ENCODE measurements around the gene CTCF.
"Not testable (repeated sequence)": the region's sequence is repeated elsewhere in the genome, so short reads cannot be mapped to it uniquely, and the experiment has no call there.

CTCF gene, protein sequence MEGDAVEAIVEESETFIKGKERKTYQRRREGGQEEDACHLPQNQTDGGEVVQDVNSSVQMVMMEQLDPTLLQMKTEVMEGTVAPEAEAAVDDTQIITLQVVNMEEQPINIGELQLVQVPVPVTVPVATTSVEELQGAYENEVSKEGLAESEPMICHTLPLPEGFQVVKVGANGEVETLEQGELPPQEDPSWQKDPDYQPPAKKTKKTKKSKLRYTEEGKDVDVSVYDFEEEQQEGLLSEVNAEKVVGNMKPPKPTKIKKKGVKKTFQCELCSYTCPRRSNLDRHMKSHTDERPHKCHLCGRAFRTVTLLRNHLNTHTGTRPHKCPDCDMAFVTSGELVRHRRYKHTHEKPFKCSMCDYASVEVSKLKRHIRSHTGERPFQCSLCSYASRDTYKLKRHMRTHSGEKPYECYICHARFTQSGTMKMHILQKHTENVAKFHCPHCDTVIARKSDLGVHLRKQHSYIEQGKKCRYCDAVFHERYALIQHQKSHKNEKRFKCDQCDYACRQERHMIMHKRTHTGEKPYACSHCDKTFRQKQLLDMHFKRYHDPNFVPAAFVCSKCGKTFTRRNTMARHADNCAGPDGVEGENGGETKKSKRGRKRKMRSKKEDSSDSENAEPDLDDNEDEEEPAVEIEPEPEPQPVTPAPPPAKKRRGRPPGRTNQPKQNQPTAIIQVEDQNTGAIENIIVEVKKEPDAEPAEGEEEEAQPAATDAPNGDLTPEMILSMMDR

DNA sequence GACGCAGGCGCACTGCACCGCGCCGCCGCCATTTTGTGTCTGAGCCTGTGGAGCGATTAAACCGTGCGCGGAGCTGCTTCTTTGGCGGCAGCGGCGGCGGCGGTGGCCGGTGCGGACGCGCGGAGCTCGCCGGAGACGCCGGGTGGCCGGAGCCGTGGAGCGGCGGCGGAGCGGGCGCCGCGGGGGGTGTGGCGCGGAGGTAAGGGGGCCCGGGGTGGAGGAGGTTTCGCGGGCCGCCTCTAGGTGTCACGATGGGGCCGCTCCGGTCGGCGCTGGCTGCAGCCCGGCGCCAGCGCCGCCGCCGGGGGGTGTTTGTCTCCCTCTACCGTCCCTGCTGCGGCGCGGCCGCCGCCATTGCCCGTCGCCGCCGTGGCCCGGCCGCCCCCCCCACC lies at the start of gene CTCF:
Gene CTCF, plus strand, starts transcription at position 1 of the 392 bp plus-strand sequence. CDS start 48,307 bp downstream, outside the sequence.
- peak in 44 of 56 donors; percentile 43 to 93 (median 81) for DNase-seq

DNA sequence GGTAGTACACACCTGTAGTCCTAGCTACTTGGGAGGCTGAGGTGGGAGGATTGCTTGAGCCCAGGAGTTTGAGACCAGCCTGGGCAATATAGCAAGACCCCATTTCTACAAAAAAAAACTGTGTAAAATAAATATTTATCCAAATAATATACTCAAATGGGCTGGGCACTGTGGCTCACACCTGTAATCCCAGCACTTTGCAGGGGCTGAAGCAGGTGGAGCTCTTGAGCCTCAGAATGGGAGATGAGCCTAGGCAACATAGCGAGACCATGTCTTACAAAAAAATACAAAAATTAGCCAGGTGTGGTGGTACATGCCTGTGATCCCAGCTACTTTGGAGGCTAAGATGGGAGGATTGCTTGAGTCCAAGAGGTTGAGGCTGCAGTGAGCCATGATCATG lies 48.4 kb upstream of the CTCF start:
- not testable (repeated sequence) for DNase-seq

DNA sequence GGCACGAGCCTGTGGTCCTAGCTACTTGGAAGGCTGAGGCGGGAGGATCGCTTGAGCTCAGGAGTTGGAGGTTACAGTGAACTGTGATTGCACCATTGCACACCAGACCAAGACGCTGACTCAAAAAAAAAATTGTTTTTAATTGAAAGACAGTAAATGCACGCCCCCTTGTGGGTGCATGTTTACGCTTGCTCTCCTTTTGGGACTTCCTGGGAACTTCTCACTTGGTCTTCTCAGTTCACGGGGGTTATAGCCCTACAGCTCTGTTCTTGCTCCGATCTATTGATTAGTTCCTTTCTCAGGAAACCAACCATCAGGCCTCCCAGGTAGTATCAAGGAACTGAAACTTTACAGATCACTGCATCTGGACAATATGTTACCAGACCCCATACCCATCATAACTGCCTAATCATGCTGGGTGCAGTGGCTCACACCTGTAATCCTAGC lies 47.9 kb upstream of the CTCF start:
- peak in 20 of 56 donors; percentile 11 to 74 (median 28) for DNase-seq

DNA sequence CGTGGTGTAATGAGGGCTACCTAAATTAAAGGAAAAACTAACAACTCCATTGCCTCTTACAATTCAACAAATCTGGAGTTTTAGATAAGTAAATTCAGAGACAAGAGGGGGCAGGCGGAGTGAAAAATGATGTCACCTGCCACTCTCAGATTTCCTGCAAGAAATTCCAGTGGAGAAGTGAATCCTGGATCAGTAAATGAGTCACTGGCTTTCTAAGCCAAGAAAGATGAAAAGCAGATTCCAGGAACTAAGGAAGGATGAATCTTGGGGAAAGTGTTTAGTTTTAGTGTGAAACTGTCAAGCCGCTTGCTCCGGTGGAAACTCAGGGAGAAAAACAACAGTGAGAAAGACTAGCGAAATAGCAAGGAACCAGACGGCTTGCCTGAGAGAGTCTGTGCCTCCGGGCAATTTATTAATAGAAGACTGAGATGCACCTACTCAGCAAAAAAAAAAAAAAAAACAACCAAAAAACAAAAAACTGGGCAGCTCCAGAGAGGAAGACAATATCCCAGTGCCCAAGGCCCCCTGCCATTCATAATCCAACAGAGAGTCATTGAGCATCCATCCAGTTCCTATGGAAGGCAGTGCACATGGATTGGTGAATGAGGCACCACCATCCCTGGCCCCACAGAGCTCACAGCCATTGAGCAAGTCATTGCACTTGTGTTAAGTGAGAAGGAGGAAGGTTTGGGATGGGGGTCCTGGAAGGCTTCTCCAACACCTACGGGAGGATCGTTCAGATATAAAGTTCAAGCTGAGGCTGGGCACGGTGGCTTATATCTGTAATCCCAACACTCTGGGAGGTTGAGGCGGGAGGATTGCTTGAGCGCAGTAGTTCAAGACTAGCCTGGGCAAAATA lies 45.8 kb upstream of the CTCF start:
- no peak for DNase-seq

DNA sequence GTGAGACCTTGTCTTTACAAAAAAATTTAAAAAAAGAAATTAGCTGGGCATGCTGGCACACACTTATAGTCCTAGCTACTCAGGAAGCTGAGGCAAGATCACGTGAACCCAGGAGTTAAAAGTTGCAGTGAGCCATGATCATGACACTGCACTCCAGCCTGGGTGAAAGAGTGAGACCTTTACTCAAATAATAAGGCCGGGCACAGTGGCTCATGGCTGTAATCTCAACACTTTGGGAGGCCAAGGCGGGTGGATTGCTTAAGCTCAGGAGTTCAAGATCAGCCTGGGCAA lies 45.2 kb upstream of the CTCF start:
- DNase-seq: no peak

DNA sequence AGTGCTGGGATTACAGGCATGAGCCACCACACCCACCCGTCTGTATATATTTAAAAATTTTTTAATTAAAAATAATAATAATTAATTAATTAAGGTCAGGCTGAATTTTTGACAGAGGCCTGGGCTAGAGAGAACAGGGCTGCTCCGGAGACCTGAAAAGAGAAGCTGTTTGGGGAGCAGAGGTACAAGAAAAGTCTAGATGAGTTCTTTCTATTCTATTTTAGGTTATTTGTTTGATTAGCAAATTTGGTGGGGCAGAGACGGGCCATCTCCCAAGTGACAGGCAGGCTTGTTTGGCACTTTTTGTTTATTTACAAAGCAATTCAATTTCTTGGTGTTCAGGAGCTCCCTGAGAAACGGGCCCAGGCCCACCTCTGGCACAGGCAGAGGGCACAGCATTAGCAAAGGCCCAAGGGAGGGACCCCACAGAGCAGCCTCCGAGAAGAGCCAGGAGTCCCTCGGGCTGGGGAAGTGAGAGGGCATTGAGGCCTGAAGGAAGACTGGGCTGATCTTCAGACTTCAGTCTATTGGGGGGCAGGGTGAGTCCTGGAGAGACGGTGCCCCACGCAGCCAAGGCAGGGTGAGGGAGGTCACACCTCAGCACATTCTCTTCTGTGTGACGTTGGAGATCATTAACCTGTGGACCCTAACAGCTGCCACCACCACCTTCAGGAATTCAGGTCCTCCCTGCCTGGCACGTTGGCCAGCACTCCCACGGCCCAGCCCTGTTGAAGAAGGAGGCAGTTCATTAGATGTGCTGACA lies 44.5 kb upstream of the CTCF start:
- no peak for DNase-seq

DNA sequence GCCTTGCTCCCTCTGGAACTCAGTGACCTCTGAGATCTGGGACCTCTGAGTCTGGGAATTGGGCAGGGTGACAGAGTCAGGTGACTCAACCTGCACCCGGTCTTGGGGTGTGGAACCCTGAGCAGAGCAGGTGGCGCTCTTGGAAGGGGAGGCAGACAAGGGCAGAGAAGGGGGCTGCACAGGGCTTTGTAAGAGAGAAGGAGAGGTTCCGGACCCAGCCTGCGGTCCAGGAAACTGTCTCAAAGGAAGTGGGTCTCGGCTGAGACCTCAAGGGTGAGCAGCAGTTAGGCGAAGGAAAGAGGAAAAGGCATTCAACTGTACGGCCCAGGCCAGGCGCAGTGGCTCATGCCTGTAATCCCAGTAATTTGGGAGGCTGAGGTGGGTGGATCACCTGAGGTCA lies 43.6 kb upstream of the CTCF start:
- no peak for DNase-seq

DNA sequence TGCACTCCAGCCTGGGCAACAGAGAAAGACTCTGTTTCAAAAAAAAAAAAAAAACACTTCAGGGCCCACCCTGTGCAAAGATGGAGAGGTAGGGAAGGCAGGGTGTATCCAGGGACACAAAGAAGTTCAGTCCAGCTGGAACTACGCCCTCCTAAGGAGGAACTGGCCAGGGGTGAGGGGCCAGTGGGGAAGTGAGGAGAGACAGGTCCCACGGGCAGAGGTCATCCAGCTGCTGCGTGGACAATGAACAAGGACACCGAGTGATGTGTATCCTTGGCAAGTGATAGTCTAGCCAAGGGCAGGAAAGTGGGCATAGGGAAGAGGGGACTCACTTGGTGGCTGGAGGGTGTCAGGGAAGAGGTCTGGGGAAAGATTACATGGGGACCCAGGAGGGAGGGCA lies 43.1 kb upstream of the CTCF start:
- DNase-seq: no peak

DNA sequence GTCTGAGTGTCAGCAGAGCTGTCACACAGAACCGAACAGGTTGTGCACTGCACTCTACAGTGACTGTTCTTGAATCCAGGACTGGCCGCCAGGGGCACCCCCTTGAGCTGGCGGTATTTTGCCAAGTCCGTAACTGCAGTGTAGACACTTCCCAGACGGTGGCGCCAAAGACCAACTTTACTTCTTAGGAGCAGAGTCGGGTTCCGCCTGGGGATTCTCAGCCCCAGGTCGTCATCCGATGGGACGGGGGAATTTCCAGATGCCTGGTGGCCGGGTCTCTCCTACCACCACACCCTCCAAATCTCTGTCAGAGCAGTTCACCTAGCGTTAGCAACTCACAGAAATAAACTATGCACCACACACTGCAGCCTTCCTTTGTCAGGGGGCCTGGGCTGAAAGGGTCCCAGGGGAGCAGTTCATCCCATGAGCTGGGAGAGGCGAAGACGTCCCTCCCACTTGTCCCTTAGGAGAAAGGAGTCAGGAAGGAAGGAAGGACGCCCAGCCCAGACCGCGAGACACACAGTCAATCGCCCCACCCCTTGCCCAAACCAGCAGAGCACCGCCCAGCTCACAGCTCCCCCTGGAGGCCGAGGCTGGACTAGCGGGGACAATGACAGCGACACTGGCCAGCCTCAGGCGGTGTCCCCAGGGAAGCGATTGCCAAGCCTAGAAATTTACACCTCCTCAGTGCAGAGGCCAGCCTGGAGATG lies 41.1 kb upstream of the CTCF start:
- peak; percentile 39 to 97 (median 84) for DNase-seq

DNA sequence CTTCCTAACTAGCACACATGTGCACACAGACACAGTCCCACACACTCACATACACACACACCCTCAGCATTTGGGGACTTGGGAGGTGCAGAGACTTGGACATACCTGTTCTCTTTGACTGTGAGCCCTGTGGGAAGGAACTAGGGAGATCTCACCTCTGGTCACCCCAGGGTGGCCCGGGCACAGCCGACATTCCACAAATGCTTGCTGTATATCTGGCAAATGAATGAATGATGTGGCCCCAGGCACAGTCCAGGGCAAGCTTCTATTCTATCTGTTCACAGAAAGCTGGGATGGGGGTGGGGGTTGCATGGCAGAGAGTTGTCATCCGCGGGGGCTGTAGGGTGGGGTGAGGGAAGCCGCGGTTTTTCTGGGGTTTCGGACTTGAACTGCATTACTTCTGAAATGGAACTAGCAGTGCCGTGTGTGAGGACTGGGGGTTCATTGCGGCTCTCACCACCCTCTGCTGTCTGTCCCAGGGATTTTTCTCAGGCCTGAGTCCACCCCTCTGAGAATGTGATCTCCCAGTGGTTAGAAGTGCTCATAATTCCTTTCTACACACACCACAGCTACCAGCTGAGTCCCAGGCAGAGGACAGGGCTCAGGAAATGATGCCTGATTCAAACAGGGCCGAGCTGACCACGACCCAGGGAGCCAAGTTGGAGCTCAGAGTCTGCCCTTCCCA lies 37.0 kb upstream of the CTCF start:
- no peak for DNase-seq

DNA sequence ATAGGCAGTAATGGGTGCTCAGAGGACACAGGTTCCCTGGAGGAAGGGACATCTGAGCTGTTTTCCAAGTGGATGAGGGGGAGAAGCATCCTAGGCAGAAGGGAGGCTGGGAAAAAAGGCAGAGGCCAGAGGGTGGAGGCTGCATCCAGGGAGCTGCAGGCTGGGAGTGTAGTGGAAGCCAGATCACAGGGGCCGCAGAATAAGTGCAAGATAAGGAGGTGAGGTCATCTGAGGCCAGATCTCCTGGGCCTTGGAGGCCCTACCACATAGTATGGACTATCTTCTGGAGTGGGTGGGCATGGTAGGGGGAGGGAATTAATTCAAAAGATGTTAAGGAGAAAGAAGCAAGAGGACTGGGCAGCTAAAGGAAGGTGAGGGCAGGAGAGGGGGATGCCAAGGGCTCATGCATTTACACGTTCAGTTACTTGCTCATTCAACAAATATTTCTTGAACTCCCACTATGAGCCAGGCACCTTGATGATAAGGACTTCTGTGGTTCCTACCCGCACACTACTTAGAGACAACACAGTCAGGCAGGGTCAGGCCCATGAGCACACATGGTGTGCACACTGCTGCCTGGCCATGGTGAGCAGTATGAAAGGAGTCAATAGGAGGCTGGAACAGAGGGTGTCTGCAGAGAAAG lies 36.1 kb upstream of the CTCF start:
- no peak for DNase-seq

DNA sequence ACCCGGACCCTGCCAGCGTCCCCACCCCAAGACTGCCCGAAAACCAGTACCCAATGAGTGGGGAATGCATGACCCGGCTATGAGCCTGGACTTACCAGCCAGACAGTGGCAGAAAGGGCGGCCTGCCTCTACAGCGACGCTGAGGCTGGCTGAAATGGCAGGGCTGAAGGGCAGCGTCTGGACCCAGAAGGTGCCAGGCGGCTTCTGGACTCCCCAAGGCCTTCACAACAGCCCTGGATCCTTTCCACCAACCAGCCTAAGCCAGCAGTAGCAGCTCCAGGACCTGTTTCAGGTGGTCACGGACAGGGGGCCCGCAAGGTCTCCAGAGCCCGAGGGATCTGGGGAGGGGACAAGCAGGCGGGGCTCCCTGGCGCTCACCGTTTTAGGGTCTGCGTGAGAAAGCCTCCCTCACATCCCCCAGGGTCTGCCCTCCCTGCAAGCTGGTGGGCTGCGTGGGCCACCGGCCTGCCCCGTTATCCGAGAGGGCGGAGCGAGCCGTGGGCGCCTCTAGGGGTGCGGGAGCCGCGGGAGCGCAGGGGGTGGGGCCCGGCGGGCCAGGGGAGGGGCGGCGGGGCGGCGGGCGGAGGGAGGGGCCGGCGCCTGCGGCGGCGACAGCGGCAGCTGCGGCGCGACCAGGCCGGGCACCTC lies 34.0 kb upstream of the CTCF start, which contains the start of gene RIPOR1:
Gene RIPOR1, plus strand, starts transcription at position 608 of the 648 bp plus-strand sequence. CDS start 9,618 bp downstream, outside the sequence.
- peak in 29 of 56 donors; percentile 28 to 74 (median 51) for DNase-seq

DNA sequence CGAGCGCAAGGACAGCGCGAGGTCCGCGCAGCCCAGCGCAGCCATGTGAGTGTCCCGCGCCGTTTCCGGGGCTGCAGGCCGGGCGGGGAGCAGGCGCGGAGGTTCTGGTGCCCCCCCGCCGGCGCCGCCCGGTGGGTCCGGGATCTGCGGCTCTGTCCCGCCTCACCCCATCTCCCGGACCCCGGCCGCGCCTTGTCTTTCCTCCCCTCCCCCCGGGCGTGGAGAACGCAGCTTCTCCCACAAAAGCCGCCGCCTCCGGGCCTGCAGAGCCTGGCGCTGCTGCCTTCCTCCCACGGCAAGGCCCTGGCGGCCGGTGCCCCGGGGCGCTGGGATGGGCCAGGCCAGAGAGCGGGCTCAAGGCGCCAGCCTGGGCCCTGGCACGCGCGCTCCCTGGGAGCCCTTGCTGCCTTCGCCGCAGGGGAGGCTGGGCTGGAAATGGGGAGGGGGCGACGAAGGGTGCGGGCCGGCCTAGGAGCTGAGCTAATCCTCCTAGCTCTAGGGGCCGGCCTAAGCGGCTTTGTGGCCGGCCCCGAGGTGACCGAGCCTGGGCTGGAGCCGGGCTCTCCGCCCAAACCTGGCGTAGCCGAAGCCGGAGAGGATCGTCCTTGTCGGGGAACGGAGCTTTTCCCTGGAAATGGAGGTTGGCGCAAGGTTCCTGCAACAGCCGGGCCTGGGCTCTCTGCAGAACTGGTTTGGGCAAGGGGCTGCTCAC lies 33.3 kb upstream of the CTCF start:
- peak in 9 of 56 donors; percentile 48 to 70 (median 55) for DNase-seq

DNA sequence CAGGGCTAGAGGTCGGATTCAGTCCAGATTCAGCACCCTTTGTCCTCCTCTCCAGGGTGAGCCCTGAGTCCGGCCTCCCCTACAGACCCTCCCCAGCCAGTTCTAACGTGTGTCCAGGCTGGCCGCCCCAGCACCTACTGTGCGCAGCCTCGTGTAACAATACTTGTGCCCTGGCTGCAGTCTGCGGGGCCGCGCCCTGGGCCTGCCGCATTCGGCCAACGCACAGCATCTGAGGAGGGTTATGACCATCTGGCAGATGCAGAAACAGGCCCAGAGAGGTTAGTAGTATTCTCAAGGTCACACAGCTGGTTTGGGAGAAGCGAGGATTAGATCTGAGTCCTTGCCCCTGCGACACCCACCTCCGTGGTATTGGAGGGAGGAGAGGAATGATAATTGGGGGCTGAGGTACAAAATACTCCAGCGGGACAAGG lies 32.7 kb upstream of the CTCF start:
- DNase-seq: no peak

DNA sequence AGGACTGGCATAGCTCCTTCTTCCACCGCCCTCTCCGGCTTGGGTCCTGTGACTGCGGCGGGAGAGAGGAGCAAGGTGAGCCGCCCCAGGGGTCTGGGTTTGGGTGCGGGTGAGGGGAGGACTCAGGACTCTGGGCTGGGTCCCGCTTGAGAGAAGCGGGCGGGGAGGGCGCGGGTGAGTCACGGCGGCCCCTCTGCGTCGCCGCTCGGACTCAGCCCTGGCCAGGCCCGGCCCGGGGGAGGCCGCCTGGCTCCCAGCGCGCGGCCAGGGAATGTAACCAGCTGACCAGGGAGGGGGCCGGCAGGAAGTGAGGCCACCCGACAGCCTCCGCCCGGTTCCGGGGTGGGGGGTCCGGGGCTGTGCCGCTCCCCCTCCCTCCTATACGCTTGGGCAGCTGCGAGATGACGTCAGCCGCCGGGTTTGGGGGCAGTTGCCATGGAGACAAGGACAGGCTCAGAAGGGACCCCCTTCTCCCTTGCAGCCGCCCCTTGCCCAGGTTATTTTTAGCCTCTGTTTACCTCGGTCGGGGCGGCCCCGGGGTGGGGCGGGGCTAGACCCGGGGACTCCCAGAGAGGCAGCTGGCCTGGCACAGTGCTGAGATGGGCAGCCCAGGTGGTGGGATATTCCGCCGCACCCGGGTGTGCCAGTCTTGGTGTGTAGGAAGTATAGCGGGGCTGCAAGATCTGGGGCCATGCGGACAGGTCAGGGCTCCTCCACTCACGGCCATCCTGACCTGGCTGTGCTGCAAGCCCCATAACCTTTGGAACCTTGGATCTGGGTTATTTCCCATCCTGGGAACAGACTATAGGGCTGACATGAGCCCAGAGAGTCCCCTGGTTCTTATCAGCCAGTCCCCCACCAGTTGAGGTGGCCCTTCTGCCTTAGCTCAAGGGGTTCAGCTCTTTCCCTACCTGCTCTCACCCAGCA lies 32.0 kb upstream of the CTCF start:
- peak in 40 of 56 donors; percentile 19 to 86 (median 60) for DNase-seq

DNA sequence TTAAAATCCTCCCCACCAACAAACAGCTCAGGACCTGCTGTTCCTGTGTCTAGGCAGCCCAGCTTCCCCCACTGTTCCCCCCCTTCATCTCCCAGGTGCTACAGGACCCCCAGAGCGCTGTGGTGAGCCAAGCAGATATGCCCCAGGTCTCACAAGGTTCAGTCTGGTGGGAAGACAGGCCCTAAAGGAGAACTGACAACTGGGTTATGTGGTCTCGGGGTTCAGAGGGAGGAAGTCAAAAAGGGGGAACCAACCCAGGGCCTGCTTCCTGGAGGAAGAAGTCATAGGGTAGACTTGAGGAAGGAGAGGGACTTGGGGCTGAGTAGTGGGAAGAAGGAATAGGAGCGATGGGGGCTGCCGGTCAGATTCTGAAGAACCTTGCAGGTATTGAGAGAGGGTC lies 31.1 kb upstream of the CTCF start:
- DNase-seq: peak in 7 of 56 donors; percentile 26 to 48 (median 35)

Data from amygdala (tissue), 56 donors.